ENCODE measurements around the gene PRR11.

- TF ChIP-seq, protein P1, sequence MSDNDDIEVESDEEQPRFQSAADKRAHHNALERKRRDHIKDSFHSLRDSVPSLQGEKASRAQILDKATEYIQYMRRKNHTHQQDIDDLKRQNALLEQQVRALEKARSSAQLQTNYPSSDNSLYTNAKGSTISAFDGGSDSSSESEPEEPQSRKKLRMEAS (IDR thresholded peaks at IDR 0.05) = no peak
- TF ChIP-seq CTCF (IDR thresholded peaks at IDR 0.05 in 2 of 3, conservative IDR thresholded peaks at IDR 0.05 in 1 of 3; ENCODE audit: borderline replicate concordance in 1 of 3, insufficient read depth in 1 of 3, low read depth in 2 of 3, low read length in 2 of 3) (no peak), POLR2A (IDR thresholded peaks at IDR 0.05; ENCODE audit: borderline replicate concordance, extremely low read depth, insufficient read depth, insufficient read length) (no peak), ZNF274 (IDR thresholded peaks at IDR 0.05; ENCODE audit: low read depth, low read length) (no peak), RAD21 (IDR thresholded peaks at IDR 0.05; ENCODE audit: low read depth) (no peak), EZH2phosphoT487 (IDR thresholded peaks at IDR 0.05; ENCODE audit: borderline replicate concordance) (no peak), POLR2AphosphoS5 (IDR thresholded peaks at IDR 0.05; ENCODE audit: low read depth, low read length) (no peak), JUND (IDR thresholded peaks at IDR 0.05) (no peak)
- TF ChIP-seq, protein P2, sequence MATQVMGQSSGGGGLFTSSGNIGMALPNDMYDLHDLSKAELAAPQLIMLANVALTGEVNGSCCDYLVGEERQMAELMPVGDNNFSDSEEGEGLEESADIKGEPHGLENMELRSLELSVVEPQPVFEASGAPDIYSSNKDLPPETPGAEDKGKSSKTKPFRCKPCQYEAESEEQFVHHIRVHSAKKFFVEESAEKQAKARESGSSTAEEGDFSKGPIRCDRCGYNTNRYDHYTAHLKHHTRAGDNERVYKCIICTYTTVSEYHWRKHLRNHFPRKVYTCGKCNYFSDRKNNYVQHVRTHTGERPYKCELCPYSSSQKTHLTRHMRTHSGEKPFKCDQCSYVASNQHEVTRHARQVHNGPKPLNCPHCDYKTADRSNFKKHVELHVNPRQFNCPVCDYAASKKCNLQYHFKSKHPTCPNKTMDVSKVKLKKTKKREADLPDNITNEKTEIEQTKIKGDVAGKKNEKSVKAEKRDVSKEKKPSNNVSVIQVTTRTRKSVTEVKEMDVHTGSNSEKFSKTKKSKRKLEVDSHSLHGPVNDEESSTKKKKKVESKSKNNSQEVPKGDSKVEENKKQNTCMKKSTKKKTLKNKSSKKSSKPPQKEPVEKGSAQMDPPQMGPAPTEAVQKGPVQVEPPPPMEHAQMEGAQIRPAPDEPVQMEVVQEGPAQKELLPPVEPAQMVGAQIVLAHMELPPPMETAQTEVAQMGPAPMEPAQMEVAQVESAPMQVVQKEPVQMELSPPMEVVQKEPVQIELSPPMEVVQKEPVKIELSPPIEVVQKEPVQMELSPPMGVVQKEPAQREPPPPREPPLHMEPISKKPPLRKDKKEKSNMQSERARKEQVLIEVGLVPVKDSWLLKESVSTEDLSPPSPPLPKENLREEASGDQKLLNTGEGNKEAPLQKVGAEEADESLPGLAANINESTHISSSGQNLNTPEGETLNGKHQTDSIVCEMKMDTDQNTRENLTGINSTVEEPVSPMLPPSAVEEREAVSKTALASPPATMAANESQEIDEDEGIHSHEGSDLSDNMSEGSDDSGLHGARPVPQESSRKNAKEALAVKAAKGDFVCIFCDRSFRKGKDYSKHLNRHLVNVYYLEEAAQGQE (IDR thresholded peaks at IDR 0.05; ENCODE audit: low read depth) = no peak
Measured at GRCh38 chr17:59238906-59239305, 83.4 kb downstream of the PRR11 start.
